ENCODE measurements around the gene RNH1. TPM values are rescaled to one million over a fixed set of nuclear protein-coding genes. Genes with fewer than 3 reads are reported as not detected.

Gene RNH1
- total RNA-seq, 1 experiment from 2014 or later, result 59.0 TPM

DNA sequence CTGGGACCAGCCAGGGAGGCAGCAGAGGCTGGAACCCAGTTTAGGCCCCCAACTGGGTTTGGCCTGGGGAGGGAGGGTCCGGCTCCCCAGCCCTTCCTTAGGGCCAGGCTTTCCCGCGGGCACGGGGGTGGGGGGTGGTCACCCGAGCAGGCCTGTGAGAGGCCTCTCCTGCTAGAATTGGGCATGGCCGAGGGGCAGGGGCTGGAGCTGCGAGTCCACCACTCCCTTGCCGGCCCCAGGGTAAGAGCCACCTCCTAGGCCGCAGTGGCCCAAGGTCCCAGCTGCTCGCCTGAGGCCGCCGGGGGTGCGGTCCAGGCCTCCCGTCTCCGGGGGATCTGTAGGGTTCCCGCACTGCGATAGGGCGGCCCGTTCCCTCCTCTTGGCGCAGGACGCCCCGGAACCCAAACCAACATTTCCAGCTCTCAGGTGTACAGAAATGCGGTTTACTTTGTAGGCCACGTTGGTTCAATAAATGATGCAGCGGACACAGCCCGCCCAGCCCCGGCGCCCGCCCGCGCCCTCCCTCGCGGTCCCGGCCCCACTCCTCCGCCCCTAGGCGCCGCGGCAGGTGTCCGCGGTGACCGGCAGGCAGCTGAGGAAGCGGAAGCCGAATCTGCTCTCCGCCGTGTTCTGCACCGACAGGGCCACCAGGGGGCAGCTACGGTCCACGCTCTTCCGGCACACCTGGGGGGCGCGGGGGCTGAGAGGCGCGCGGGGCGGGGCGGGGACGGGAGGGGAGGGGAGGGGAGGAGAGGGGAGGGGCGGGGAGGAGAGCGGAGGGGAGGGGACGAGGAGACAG, 47.6 kb upstream of the RNH1 start (continued):
- TF ChIP-seq ZNF512 (CRISPR knock-in tag; IDR thresholded peaks at IDR 0.05; ENCODE audit: borderline replicate concordance) (no peak), PRRX2 (CRISPR knock-in tag; IDR thresholded peaks at IDR 0.05) (no peak), RELA (CRISPR knock-in tag; IDR thresholded peaks at IDR 0.05; ENCODE audit: borderline replicate concordance) (no peak), PREB (CRISPR knock-in tag; IDR thresholded peaks at IDR 0.05; ENCODE audit: borderline replicate concordance) (no peak), PRDM15 (CRISPR knock-in tag; IDR thresholded peaks at IDR 0.05) (no peak), NFYB (CRISPR knock-in tag; conservative IDR thresholded peaks at IDR 0.05; ENCODE audit: low read depth) (no peak), CDX4 (CRISPR knock-in tag; IDR thresholded peaks at IDR 0.05; ENCODE audit: borderline replicate concordance) (no peak), ESRRA (CRISPR knock-in tag; IDR thresholded peaks at IDR 0.05; ENCODE audit: borderline replicate concordance) (no peak), FOXK1 (CRISPR knock-in tag; IDR thresholded peaks at IDR 0.05) (no peak), GRHL2 (CRISPR knock-in tag; IDR thresholded peaks at IDR 0.05; ENCODE audit: insufficient replicate concordance, severe bottlenecking) (no peak), SOX15 (CRISPR knock-in tag; IDR thresholded peaks at IDR 0.05) (no peak)
- TF ChIP-seq, protein P1, sequence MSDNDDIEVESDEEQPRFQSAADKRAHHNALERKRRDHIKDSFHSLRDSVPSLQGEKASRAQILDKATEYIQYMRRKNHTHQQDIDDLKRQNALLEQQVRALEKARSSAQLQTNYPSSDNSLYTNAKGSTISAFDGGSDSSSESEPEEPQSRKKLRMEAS (CRISPR knock-in tag; IDR thresholded peaks at IDR 0.05), result 0 out of 2 replicates have a peak, but pooled peaks have one; percentile 34

DNA sequence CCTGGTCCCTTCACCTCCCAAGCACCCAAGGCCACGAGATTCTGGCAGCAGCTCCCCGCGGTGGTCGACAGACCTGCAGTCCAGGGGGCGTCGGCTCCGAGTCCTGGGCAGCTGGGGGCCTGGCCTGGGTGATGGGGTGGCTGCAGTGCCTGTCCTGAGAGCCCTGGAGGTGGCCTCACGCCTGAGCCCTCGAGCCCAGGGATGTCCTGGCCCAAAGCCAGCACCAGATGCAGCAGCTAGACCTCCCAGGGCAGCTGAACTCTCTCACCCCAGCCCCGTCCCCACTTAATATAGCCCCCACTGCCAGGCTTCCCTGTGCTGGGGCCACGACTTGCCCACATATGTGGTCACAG, 46.9 kb upstream of the RNH1 start:
- peaks cover 8% of the 10 kb centered on the region for H3K4me1 Mint-ChIP-seq
- DNase-seq (ENCODE audit: low spot score), result no peak
- H3K27me3 Mint-ChIP-seq (ENCODE audit: low read depth), result peaks cover 24% of the 10 kb centered on the region
- ATAC-seq, result no peak
- peak overlapping the region; percentile 18; the same call in 1 of the 2 replicates for H3K4me3 Mint-ChIP-seq
- no peaks in the 10 kb centered on the region for H3K36me3 Mint-ChIP-seq
- ChIA-PET CTCF (interaction anchor here (0.6 to 3.4 kb wide), 17 partner anchors 13 to 708 kb away, joined by 3 to 32 read pairs (median 5); partner anchors contain the start of genes DEAF1, PHRF1, PIDD1 and TMEM80), POLR2A (interaction anchor here (1.9 kb wide), 1 partner anchor 18 kb away, joined by 5 read pairs; the partner anchor contains the start of gene HRAS)
- no peak for TF ChIP-seq FOXP1 (CRISPR knock-in tag; IDR thresholded peaks at IDR 0.05; ENCODE audit: borderline replicate concordance)
- TF ChIP-seq ETV6 (CRISPR knock-in tag; IDR thresholded peaks at IDR 0.05), result no peak
- TF ChIP-seq, protein P2, sequence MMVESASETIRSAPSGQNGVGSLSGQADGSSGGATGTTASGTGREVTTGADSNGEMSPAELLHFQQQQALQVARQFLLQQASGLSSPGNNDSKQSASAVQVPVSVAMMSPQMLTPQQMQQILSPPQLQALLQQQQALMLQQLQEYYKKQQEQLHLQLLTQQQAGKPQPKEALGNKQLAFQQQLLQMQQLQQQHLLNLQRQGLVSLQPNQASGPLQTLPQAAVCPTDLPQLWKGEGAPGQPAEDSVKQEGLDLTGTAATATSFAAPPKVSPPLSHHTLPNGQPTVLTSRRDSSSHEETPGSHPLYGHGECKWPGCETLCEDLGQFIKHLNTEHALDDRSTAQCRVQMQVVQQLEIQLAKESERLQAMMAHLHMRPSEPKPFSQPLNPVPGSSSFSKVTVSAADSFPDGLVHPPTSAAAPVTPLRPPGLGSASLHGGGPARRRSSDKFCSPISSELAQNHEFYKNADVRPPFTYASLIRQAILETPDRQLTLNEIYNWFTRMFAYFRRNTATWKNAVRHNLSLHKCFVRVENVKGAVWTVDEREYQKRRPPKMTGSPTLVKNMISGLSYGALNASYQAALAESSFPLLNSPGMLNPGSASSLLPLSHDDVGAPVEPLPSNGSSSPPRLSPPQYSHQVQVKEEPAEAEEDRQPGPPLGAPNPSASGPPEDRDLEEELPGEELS (CRISPR knock-in tag; IDR thresholded peaks at IDR 0.05), result no peak
- no peak for TF ChIP-seq ZNF396 (CRISPR knock-in tag; IDR thresholded peaks at IDR 0.05; ENCODE audit: borderline replicate concordance)
- TF ChIP-seq, protein P3, sequence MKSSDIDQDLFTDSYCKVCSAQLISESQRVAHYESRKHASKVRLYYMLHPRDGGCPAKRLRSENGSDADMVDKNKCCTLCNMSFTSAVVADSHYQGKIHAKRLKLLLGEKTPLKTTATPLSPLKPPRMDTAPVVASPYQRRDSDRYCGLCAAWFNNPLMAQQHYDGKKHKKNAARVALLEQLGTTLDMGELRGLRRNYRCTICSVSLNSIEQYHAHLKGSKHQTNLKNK (CRISPR knock-in tag; IDR thresholded peaks at IDR 0.05), result no peak
- TF ChIP-seq MXD4 (CRISPR knock-in tag; IDR thresholded peaks at IDR 0.05; ENCODE audit: borderline replicate concordance), result no peak
- no peak for TF ChIP-seq ZBTB21 (CRISPR knock-in tag; IDR thresholded peaks at IDR 0.05; ENCODE audit: borderline replicate concordance)
- H3K27ac Mint-ChIP-seq, result no peak overlapping the region
- H3K9me3 Mint-ChIP-seq, result no peaks in the 10 kb centered on the region
